GM18909 (cell line): ENCODE data around the gene SPANXD.
"Not testable (repeated sequence)": the region's sequence is repeated elsewhere in the genome, so short reads cannot be mapped to it uniquely, and the experiment has no call there.

Source experiments
- ATAC-seq: cut with Tn5 transposase; IDR thresholded peaks from one replicate; pipeline ENCODE4 v1.9.1; 2021; ENCODE audit warnings: mild to moderate bottlenecking; ENCODE audit not compliant: unreplicated experiment, poor library complexity

SPANXD gene

GRCh38 chrX:141698639-141699038, at the start of gene SPANXD:
Gene SPANXD, minus strand, starts transcription at chrX:141698739. Its CDS starts 334 bp downstream, at chrX:141698405.
- ATAC-seq = not testable (repeated sequence)

- ATAC-seq = no peak
These were observed 44.1 kb upstream of the SPANXD start for GRCh38 chrX:141742666-141743065.

- ATAC-seq = no peak
These were observed 38.1 kb upstream of the SPANXD start for GRCh38 chrX:141736656-141737055.

DNA sequence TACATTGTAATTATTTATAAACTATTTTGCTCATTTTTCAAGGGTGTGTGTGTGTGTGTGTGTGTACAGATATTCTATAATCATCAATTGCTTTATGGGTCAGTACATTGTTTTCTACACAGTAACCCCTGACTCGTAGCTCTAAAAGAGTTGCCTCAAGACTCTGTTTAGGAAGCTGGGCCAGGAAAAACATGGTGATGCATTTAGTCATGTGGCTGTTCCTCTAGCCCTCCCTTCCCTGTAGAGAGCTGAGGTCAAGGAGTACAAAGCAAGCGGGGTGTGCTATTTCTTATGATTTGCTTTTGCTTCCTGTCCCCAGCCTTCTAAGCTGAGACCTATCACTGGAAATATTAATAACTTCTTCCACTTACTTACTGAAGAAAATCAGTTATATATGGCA, 34.8 kb upstream of the SPANXD start:
- ATAC-seq = no peak

DNA sequence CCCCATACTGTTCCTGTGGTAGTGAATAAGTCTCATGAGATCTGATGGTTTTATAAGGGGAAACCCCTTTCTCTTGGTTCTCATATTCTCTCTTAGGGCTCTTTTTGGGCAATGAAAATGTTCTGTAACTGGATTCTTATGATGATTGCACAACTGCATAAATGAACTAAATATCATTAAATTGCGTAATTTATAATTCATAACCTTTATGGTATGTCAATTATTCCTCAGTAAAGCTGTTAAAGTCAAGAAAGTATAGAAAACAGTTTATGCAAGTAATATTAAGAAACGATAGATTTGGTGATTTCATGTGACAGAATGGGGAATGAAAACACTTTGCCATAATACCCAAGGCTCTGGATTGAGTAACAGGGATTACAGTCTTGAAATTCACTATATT, 33.5 kb upstream of the SPANXD start:
- no peak for ATAC-seq

DNA sequence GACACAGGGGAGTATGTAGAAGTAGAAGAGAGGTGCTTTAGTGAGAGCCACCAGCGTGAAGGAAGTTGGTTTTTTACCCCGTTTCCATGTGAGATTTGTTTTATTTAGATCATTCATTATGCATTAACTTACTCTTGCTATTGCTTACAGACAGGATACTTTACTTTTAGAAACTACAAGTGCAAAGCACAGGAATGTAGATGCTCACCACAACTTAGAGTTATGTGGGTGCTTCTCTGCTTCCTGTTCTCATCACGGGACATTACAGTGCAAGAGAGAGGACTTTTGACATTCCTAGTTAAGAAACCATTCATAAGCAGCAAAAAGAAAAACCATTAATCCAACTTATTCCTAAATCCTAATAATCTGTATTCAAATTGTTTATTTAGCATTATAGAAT, 25.6 kb upstream of the SPANXD start:
- no peak for ATAC-seq

DNA sequence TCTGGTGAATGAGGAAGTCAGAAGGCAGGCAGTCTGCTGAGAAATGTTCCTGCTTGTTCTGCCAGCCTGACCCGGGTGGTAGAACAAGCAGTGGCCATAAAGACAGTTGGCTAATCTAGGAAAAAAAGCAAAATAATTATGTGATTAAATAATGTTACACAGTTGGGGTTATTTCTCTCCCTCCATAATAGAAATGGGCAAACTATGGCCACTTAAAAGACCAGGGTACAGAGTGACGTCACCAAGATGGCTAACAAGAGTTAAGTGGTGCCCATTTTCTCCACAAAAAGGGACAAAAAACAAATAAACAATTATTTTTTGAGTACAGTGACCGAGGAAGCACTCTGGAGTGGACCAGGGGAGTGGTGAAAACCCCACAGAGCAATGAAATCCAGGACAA, 16.1 kb upstream of the SPANXD start:
- no peak for ATAC-seq

GRCh38 chrX:141701072-141701471, 2.5 kb upstream of the SPANXD start:
- no peak for ATAC-seq

GRCh38 chrX:141673946-141674345, 24.6 kb downstream of the SPANXD start:
- ATAC-seq = no peak

GRCh38 chrX:141669689-141670088, 28.9 kb downstream of the SPANXD start:
- ATAC-seq = no peak

- ATAC-seq = no peak
These were observed 30.2 kb downstream of the SPANXD start for GRCh38 chrX:141668371-141668770.

DNA sequence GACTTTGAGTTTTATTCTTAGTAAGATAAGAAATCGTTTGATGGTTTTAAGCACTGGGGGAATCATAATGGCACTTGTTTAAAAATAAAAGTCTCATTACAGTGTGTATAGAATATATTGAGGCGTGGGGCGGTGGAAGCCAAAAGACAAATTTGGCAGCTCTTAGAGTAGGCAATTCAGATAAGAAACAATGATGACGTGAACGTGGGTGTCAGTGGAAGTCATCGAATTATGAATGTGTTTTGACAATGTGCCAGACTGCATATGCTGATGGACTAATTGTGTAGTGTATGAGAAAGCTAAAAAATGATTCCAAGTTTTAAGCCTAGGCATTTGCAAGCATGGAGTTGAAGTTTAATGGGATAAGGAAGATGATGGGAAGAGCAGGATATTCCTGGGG, 35.8 kb downstream of the SPANXD start:
- no peak for ATAC-seq

DNA sequence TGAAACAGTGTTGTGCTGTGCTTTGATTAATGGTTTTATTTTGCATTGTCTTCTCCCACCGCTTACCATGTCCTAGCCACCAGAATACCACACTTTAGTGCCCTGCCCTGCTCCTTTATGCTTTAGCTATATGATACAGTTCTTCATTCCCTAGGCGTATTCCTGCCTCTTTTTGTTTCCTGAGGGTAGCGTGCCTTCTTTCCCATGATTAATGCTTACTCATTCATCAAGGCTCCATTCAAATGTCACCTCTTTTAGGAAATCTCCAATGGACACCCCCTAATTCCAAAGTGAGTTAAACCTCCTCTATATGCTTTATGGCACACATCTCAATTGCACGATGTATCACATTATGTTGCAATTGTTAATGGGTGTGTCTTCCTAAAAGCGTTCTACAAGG, 46.3 kb downstream of the SPANXD start:
- no peak for ATAC-seq
